GM23338 (cell line): ENCODE data around the gene SLC44A1. TPM values are rescaled to one million over a fixed set of nuclear protein-coding genes. Genes with fewer than 3 reads are reported as not detected.

Experiments used
- ATAC-seq: fragments of 200-7000 bp; cut with Tn5 transposase; 3 replicates; pipeline ENCODE4 v1.9.1; 2020
- DNase-seq: peaks from one replicate; pipeline ENCODE4 v3.0.0-alpha.2; 2015; ENCODE audit warnings: low spot score
- H2AFZ ChIP-seq: fragments of 200-600 bp; sonication (generic); 2 replicates; pipeline ENCODE4 v1.8.0; 2016; ENCODE audit warnings: antibody characterized with exemption, mild to moderate bottlenecking, moderate library complexity
- H3F3A ChIP-seq: fragments of 200-600 bp; sonication (generic); replicated peaks from 2 replicates; pipeline ENCODE4 v1.8.0; 2017; ENCODE audit warnings: antibody characterized with exemption, mixed run types, low read depth
- H3K27ac ChIP-seq: fragments of 200-600 bp; sonication (generic); 2 replicates; pipeline ENCODE4 v1.6.1; 2016; ENCODE audit warnings: low read depth
- H3K27me3 ChIP-seq: fragments of 200-600 bp; sonication (generic); 2 replicates; pipeline ENCODE4 v1.8.0; 2016; ENCODE audit warnings: mild to moderate bottlenecking, mixed run types, moderate library complexity; ENCODE audit not compliant: insufficient read depth
- H3K36me3 ChIP-seq: fragments of 200-600 bp; sonication (generic); 2 replicates; pipeline ENCODE4 v1.8.0; 2016; ENCODE audit warnings: mild to moderate bottlenecking; ENCODE audit not compliant: insufficient read depth
- H3K4me1 ChIP-seq: fragments of 200-600 bp; sonication (generic); 2 replicates; pipeline ENCODE4 v1.8.0; 2016; ENCODE audit warnings: mild to moderate bottlenecking, moderate library complexity; ENCODE audit not compliant: insufficient read depth
- H3K4me2 ChIP-seq: fragments of 200-600 bp; sonication (generic); 2 replicates; pipeline ENCODE4 v1.7.1; 2017; ENCODE audit warnings: mixed run types
- H3K4me3 ChIP-seq: fragments of 200-600 bp; sonication (generic); 2 replicates; pipeline ENCODE4 v1.6.1; 2016; ENCODE audit warnings: mixed run types
- H3K79me2 ChIP-seq: fragments of 200-600 bp; sonication (generic); replicated peaks from 2 replicates; pipeline ENCODE4 v1.8.0; 2017; ENCODE audit warnings: mild to moderate bottlenecking; ENCODE audit not compliant: insufficient read depth
- H3K9me2 ChIP-seq: fragments of 200-600 bp; sonication (generic); 2 replicates; pipeline ENCODE4 v1.8.0; 2017; ENCODE audit not compliant: insufficient read depth
- H4K20me1 ChIP-seq: fragments of 200-600 bp; sonication (generic); replicated peaks from 2 replicates; pipeline ENCODE4 v1.8.0; 2017; ENCODE audit warnings: mild to moderate bottlenecking; ENCODE audit not compliant: insufficient read depth
- H3K27ac Mint-ChIP-seq: 2 replicates; pipeline ENCODE4 v1.8.0; 2020; ENCODE audit warnings: inconsistent platforms, mild to moderate bottlenecking, moderate library complexity, mixed read lengths
- H3K27me3 Mint-ChIP-seq: 3 replicates; pipeline ENCODE4 v1.8.0; 2022; ENCODE audit warnings: low read depth, mild to moderate bottlenecking, moderate library complexity, mixed read lengths, inconsistent platforms; ENCODE audit not compliant: insufficient read depth, poor library complexity
- H3K36me3 Mint-ChIP-seq: 3 replicates; pipeline ENCODE4 v1.8.0; 2021; ENCODE audit warnings: low read depth, mild to moderate bottlenecking, inconsistent platforms, moderate library complexity, mixed read lengths
- H3K4me1 Mint-ChIP-seq: 3 replicates; pipeline ENCODE4 v1.8.0; 2020; ENCODE audit warnings: mild to moderate bottlenecking, inconsistent platforms, mixed read lengths
- H3K4me3 Mint-ChIP-seq: 3 replicates; pipeline ENCODE4 v1.8.0; 2021; ENCODE audit warnings: moderate library complexity, mild to moderate bottlenecking, inconsistent platforms, mixed read lengths
- H3K9me3 Mint-ChIP-seq: 3 replicates; pipeline ENCODE4 v1.8.0; 2020; ENCODE audit warnings: moderate library complexity, mild to moderate bottlenecking, inconsistent platforms, mixed read lengths
- CREB1 ChIP-seq: fragments of 250-450 bp; sonication (Bioruptor Pico); IDR thresholded peaks from 2 replicates; pipeline ENCODE4 v1.5.0; 2020; ENCODE audit warnings: low read depth, mild to moderate bottlenecking, moderate library complexity
- CTCF ChIP-seq, 2 experiments: fragments of 200-600 bp in 1 of 2; sonication (generic) in 1 of 2; conservative IDR thresholded peaks; 2 replicates each; pipeline versions ENCODE4 v1.5.1 to v1.6.1; 2016 to 2017; ENCODE audit warnings: antibody characterized with exemption in 2 of 2, low read depth in 2 of 2, mild to moderate bottlenecking in 2 of 2, moderate library complexity in 1 of 2
- EZH2phosphoT487 ChIP-seq: fragments of 200-600 bp; sonication (generic); IDR thresholded peaks from one replicate; pipeline ENCODE4 v1.8.1; 2018; ENCODE audit warnings: antibody characterized with exemption; ENCODE audit not compliant: unreplicated experiment
- JUNB ChIP-seq: IDR thresholded peaks from one replicate; pipeline ENCODE4 v1.6.1; 2016; ENCODE audit warnings: antibody characterized with exemption; ENCODE audit not compliant: unreplicated experiment
- NANOG ChIP-seq: IDR thresholded peaks from 2 replicates; pipeline ENCODE4 v1.6.1; 2016; ENCODE audit warnings: antibody characterized with exemption, borderline replicate concordance
- POLR2AphosphoS5 ChIP-seq: IDR thresholded peaks from 2 replicates; pipeline ENCODE4 v1.6.1; 2016; ENCODE audit warnings: antibody characterized with exemption, low read depth
- REST ChIP-seq: IDR thresholded peaks from one replicate; pipeline ENCODE4 v1.6.1; 2018; ENCODE audit warnings: antibody characterized with exemption; ENCODE audit not compliant: unreplicated experiment
- STAT1 ChIP-seq: IDR thresholded peaks from one replicate; pipeline ENCODE4 v1.6.1; 2016; ENCODE audit warnings: antibody characterized with exemption; ENCODE audit not compliant: unreplicated experiment
- ZNF331 ChIP-seq: fragments of 250-450 bp; sonication (Bioruptor Pico); IDR thresholded peaks from 2 replicates; pipeline ENCODE4 v1.5.0; 2020; ENCODE audit warnings: low read depth, mild to moderate bottlenecking, moderate library complexity
- polyA plus RNA-seq: library from polyadenylated mRNA; unstranded; fragments of >200 nt; fragmentation: Nextera tagmentation; extraction: Ambion mirVana; gene quantifications from 2 replicates; pipeline ENCODE4 v1.2.1, GENCODE V29; 2016
- total RNA-seq: library from RNA; depleted of rRNA; stranded (reverse); fragments of >200 nt; shearing (Covaris generic); gene quantifications from 2 replicates; pipeline ENCODE4 v1.2.3, GENCODE V29; 2014

The SLC44A1 gene
- total and polyA plus RNA-seq, 2 experiments from 2014 or later: 14.9 to 75.0 TPM

GRCh38 chr9:105251133-105251532, 6.7 kb downstream of the SLC44A1 start (continued):
- TF ChIP-seq REST: no peak

GRCh38 chr9:105251733-105252404, 7.4 kb downstream of the SLC44A1 start:
- Histone ChIP-seq H2AFZ (no peak overlapping the region), H3K4me2 (no peak overlapping the region), H3K36me3 (no peaks in the 10 kb centered on the region), H4K20me1 (no peaks in the 10 kb centered on the region), H3K27ac (no peak overlapping the region; the same call in 1 of the 2 replicates), H3F3A (no peaks in the 10 kb centered on the region), H3K4me1 (peaks cover 54% of the 10 kb centered on the region), H3K9me2 (no peaks in the 10 kb centered on the region), H3K79me2 (peaks cover 99% of the 10 kb centered on the region), H3K4me3 (no peak overlapping the region), H3K27me3 (no peaks in the 10 kb centered on the region)
- Mint-ChIP-seq H3K9me3 (no peaks in the 10 kb centered on the region), H3K27ac (no peak overlapping the region), H3K36me3 (no peaks in the 10 kb centered on the region), H3K4me1 (peaks cover 51% of the 10 kb centered on the region), H3K4me3 (no peak overlapping the region), H3K27me3 (no peaks in the 10 kb centered on the region)
- DNase-seq (no peak), ATAC-seq (no peak)
- TF ChIP-seq CTCF (conservative IDR thresholded peaks at IDR 0.05; ENCODE audit: low read depth in 2 of 2): peak in 1 of 2 experiments; percentile 21; a peak in 2 of 4 replicates
- no peak for TF ChIP-seq JUNB

- peaks cover 48% of the 10 kb centered on the region for H3K4me1 Mint-ChIP-seq
- DNase-seq (no peak), ATAC-seq (no peak)
- H3K9me3 Mint-ChIP-seq: no peaks in the 10 kb centered on the region
- peaks cover 54% of the 10 kb centered on the region for H3K4me1 ChIP-seq
- no peak overlapping the region for H3K27ac ChIP-seq
- no peaks in the 10 kb centered on the region for H3K27me3 Mint-ChIP-seq
- H3K79me2 ChIP-seq: peaks cover 99% of the 10 kb centered on the region
- H3K9me2 ChIP-seq: no peaks in the 10 kb centered on the region
- no peaks in the 10 kb centered on the region for H3K27me3 ChIP-seq
- H3K36me3 Mint-ChIP-seq: no peaks in the 10 kb centered on the region
- no peak overlapping the region for H2AFZ ChIP-seq
- no peaks in the 10 kb centered on the region for H3F3A ChIP-seq
- H3K4me3 Mint-ChIP-seq: no peak overlapping the region
- peak overlapping the region; percentile 17; the same call in 1 of the 2 replicates for H3K27ac Mint-ChIP-seq
- H4K20me1 ChIP-seq: no peaks in the 10 kb centered on the region
- no peak overlapping the region for H3K4me2 ChIP-seq
- no peak overlapping the region for H3K4me3 ChIP-seq
- H3K36me3 ChIP-seq: no peaks in the 10 kb centered on the region
- TF ChIP-seq REST (no peak), EZH2phosphoT487 (no peak), POLR2AphosphoS5 (no peak), NANOG (no peak), CTCF (conservative IDR thresholded peaks at IDR 0.05; ENCODE audit: low read depth in 2 of 2) (no peak), CREB1 (CRISPR knock-in tag) (no peak), STAT1 (no peak), ZNF331 (CRISPR knock-in tag) (no peak), JUNB (no peak)
Observed at GRCh38 chr9:105252405-105252756, 7.9 kb downstream of the SLC44A1 start.
